Amniotic stem cell (primary cell): ENCODE data around the gene TMEM248.
"Not testable (repeated sequence)": the region's sequence is repeated elsewhere in the genome, so short reads cannot be mapped to it uniquely, and the experiment has no call there.

Experiments used
- DNase-seq: peaks from one replicate; lab custom pipeline; 2025; lab: John Stamatoyannopoulos, UW

TMEM248 gene

GRCh38 chr7:66920769-66921395 is at the start of gene TMEM248:
TSS of gene TMEM248 (plus strand) at chr7:66921225. CDS start at chr7:66941866, 20,641 bp downstream.
- DNase-seq: peak; percentile 43

- DNase-seq: no peak
Observed at GRCh38 chr7:66873476-66873875, 47.5 kb upstream of the TMEM248 start.

GRCh38 chr7:66877577-66878300 is 43.3 kb upstream of the TMEM248 start:
- no peak for DNase-seq

GRCh38 chr7:66878301-66878685 is 42.7 kb upstream of the TMEM248 start:
- not testable (repeated sequence) for DNase-seq

GRCh38 chr7:66880053-66880452 is 41.0 kb upstream of the TMEM248 start:
- DNase-seq: no peak

GRCh38 chr7:66880577-66880976 is 40.4 kb upstream of the TMEM248 start:
- DNase-seq: not testable (repeated sequence)

GRCh38 chr7:66883716-66884115 is 37.3 kb upstream of the TMEM248 start:
- no peak for DNase-seq

- DNase-seq: not testable (repeated sequence)
Observed at GRCh38 chr7:66884556-66884955, 36.5 kb upstream of the TMEM248 start.

DNA sequence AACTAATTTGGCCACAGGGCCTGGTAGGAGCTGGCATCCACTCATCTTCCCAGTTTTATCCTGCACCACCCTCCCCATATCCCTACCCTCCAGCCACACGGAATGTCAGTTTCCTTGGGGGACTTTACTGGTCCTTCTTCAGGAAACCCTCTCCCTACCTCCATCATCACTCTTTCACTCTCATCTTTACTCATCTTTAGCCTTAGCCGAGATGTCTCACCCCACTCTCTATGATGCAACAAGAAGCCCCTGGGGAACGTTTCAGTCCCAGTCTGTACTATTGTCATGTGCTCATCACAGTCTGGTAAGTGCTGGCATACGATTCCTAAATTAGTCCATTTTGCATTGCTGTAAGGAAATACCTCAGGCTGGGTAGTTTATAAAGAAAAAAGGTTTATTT is 34.9 kb upstream of the TMEM248 start:
- DNase-seq: no peak

DNA sequence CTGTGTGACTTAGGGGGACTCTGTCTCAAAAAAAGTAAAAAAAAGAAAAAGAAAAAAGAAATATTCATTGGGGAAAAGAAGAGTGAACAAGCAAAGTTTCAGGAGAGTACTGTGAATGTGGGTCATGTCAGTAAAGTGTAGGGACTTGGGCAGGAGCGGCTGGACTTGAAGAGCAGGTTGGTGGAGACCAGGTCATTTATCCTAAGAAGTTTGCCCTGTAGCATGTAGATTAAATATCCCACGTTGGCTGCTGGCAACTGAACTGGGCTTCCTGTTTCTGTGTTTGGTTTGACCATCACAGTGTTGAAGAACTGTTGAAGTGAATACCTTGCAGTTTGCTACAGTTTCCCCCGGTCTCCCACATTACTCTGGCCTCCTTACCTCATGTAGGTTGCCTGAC is 32.8 kb upstream of the TMEM248 start:
- DNase-seq: not testable (repeated sequence)

DNA sequence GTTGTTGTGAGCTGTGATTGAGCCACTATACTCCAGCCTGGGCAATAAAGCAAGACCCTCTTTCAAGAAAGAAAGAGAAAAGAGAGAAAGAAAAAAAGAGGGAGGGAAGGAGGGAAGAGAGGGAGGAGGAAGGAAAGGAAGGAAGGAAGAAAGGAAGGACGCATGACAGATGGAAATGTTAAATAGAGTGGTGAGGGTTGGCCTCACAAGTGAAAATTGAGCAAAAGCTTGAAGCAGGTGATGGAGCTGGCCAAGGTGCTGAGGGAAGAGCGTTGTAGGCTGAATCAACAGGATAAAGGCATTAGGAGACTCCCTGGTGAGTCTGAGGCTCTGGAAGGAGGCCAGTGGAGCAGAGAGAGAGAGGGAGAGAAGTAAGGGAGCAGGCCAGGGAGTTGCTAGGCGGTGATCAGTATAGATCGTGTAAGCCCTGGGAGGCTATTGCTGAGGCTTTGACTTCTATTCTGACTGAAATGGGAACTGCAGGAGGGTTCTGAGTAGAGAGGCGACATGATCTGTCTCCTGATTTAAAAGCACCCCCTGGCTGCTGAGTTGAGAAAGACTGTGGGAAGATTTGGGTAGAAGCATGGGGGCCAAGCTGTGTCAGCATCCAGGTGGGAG is 26.5 kb upstream of the TMEM248 start:
- DNase-seq: no peak

DNA sequence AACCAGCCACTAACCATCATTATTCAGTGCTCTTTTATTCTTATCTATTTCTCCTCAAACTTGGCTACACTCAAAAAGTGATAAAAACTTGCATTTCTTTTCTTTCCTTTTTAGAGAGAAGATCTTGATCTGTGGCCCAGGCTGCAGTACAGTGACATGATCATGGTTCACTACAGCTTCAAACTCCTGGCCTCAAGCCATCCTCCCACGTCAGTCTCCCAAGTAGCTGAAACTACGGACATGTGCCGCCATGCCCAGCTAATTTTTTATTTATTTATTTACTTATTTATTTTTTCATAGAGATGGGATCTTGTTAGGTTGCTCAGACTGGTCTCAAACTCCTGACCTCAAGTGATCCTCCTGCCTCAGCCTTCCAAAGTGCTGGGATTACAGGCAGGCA is 24.6 kb upstream of the TMEM248 start:
- DNase-seq: no peak

GRCh38 chr7:66899552-66900280 is 21.3 kb upstream of the TMEM248 start:
- no peak for DNase-seq

GRCh38 chr7:66901941-66902843 is 18.8 kb upstream of the TMEM248 start:
- no peak for DNase-seq

DNA sequence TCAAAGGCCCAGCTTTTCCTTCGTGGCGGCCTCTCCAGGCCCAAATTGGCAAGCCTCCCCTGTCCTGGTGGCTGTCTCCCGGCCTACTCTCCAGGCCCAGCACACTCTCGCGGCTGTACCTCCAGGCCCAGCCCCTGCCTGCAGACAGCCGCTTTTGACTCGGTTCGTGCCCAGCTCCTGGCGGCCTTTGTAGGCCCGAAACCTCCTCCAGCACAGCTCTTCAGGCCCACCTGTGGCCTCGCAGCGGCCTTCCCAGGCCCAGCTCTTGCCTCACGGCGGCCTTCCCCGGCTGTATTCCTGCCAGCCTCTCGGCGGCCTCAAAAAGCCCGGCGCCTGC is 18.2 kb upstream of the TMEM248 start:
- no peak for DNase-seq

DNA sequence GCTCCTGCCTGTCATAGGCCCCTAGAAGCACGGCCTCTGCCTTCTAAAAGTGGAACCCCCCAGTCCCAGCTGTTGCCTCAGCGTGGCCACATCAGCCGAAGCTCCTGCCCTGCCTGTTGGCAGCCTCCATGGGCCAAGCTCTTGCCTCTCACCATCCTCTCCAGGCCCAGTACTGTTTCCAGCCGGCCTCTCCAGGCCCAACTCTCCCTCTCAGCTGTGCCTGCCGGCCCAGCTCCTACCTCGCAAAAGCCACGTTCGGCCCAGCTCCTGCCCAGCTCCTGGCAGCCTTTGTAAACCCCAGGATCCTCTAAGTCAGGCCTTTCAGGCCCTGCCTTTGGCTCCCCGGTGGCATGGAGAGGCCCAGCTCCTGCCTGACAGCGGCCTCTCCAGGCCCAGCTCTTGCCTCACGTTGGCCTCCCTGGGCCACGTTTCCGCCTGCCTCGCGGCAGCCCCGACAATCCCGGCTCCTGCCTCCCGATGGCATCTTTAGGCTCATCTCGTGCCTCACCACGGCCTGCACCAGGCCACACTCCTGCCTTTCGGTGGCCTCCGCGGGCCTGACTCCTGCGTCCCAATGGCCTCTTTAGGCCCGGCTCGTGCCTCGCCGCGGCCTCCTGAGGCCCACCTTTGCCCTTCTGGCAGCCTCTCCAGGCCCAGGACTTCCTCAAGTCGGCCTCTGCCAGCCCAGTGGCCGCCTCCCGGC is 17.5 kb upstream of the TMEM248 start:
- no peak for DNase-seq

GRCh38 chr7:66904063-66904593 is 16.9 kb upstream of the TMEM248 start:
- DNase-seq: no peak

GRCh38 chr7:66905278-66905677 is 15.7 kb upstream of the TMEM248 start:
- no peak for DNase-seq

- DNase-seq: no peak
Observed at GRCh38 chr7:66905689-66906088, 15.3 kb upstream of the TMEM248 start.

- DNase-seq: no peak
Observed at GRCh38 chr7:66907731-66908130, 13.3 kb upstream of the TMEM248 start.

- DNase-seq: not testable (repeated sequence)
Observed at GRCh38 chr7:66908598-66908997, 12.4 kb upstream of the TMEM248 start.
